GM21526 (cell line): ENCODE data around the gene AGO1.

Experiments
- ATAC-seq: cut with Tn5 transposase; IDR thresholded peaks from one replicate; pipeline ENCODE4 v1.9.1; 2021; ENCODE audit warnings: moderate library complexity; ENCODE audit not compliant: unreplicated experiment, low FRiP score

Gene AGO1

DNA sequence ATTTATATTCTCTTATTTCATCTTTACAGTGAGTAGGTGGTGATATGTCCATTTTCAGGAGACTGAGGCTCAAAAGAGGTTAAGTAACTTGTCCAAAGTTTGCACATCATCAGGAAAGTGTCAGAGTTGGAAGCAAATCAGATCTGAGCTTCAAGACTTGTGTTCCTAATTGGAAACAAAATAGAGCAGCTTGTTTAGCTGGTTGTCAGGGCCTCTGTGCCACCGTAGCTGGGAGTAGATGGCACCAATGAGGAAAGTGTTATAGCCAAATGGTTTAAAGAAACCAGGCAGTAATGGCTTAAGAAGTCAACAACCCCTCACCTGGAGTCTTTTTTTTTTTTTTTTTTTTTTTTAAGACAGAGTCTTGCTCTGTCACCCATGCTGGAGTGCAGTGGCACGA is 19.7 kb downstream of the AGO1 start:
- ATAC-seq: no peak

DNA sequence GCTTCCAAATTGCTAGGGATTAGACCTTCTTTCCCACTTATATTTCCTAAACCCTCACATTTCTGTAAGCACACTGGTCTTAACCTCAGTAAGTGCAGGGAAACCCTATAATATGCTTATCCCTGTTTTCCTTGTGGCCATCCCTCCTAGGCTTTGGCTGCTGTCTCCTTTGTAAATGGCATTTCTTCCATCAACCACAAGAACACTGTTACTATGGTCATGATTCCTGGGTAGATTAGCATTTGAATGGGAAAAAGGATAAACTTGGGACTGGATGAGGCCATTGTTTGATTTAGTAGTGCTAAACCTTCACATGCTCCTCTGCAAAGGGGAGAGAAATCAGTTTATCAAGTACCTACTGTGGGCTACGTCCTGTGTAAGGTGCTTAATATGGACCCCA is 31.7 kb downstream of the AGO1 start:
- ATAC-seq: no peak

DNA sequence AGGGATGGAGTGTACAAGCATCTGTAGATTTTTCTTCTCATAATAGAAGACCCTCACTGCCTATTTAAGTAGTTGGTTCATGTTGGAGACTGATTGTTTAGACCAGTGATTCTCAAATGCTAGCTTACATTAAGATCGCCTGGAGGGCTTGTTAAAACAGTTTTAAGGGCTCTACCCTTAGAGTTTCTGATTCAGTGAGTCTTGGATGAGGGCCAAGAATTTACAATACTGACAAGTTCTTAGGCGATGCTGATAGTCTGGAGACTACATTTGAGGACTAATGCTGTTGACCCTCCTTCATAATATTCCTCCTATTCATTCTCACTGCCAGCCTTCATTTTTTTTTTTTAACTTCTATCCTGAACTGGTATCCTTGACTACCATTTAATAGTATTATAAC is 32.7 kb downstream of the AGO1 start:
- no peak for ATAC-seq

DNA sequence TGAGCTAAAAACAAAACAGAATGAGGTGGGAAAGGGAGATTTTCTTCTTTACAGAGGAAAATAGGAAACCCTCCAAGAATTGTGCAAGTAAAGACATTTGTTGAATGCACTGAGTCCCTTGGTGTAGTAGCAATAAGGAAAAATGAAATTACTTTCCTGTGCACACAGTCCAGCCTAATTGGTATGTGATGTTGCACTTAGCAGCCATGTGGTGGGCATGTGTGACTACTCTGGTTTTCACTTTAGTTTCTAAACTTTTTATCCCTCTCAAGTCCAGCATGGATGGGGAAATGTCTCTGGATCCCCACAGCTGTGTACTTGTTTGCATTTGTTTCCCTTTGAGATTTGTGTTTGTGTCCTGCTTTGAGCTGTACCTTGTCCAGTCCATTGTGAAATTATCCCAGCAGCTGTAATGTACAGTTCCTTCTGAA is 40.8 kb downstream of the AGO1 start:
- no peak for ATAC-seq

DNA sequence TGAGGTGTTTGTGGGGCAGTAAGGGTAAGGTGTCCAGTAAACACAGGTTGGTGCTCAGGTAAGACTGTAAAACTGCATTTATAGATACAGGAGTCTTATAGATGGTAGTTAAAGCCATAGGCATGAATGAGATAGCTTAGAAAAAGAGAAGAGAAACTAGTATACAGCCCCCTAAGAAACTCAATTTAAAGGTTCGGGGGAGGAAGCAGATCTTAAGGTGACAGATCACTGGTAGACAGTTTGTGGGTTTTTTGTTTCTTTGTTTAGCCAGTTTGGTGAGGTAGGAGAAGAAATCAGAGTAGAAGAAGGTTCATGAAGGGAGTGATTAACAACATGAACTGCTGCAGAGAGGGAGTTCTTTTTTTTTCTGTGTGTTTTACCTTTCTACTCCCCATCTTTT is 41.8 kb downstream of the AGO1 start:
- ATAC-seq: no peak

DNA sequence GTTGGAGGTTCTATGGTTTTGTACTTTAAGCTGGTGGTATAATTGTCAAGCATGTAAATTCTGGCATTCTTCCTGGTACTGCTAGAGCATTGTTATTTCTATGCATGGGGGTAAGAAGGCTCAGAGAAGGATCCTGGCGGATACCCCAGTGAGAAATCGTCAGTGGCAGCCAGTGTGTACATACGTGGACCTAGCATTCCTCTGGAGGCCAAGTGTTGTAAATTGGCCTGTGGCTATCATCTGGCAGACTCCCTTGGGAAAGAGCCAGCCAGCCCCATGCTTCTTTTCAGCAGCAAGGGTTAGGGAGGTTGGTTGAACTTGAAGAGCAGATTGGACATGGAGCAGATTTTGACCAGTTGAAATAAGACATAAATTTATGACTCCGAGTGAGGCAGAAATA is 42.7 kb downstream of the AGO1 start:
- ATAC-seq: no peak

DNA sequence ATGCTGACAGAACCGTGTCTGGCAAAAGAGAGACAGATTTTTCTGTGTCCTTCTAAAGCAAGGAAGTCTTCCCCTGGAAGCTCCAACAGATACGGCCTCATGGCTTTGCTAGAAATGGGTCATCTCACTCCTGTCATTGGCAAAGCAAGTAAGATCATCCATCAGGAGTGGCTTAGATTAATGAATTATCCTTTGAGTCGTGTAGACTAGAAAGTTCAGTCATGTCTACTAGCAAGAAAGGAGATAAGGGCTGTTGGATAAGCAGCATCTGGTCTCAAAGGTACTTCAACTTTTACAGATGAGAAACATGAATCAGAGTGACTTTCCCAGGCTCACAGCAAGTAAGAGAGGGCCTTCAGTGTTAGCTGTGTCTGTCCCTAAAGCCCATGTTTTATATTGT is 44.5 kb downstream of the AGO1 start:
- no peak for ATAC-seq

DNA sequence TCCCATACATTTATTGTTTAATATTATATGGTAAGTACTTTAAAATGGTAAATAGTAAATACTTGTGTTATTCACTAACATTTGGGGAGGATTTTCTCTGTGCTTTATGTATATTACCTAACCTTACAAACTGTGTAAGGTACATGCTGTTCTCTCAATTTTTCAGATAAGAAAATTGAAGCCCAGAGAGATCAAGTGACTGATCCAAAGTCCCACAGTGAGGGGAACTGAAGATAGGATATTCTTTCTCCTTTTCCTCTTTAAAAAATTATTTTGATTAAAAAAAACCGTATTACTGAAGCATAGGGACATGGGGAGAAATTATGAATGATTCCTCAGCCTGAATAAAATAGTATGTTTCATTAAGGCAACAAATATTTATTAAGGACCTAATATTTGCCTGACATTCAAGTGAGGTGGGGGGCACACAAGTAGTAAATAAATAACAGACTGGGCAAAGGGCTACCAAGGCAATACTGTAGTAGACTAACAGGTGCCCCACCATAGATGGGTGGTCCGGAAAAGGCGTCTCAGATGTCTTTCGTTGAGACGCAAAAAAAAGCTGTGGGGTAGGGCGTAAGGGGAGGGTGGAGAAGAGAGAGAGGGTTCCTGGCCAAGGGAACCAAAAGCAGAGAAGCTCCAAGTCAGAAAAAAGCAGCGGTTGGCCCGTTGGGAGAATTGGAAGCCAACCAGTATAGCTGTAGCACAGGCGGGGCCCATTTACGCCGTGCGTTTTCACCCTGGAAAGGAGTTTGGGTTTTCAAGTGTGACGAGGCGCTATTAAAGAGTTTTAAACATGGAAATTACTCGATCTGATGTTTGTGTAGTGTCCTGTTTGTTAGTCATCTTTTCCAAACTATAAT is 47.0 kb downstream of the AGO1 start:
- ATAC-seq: no peak

DNA sequence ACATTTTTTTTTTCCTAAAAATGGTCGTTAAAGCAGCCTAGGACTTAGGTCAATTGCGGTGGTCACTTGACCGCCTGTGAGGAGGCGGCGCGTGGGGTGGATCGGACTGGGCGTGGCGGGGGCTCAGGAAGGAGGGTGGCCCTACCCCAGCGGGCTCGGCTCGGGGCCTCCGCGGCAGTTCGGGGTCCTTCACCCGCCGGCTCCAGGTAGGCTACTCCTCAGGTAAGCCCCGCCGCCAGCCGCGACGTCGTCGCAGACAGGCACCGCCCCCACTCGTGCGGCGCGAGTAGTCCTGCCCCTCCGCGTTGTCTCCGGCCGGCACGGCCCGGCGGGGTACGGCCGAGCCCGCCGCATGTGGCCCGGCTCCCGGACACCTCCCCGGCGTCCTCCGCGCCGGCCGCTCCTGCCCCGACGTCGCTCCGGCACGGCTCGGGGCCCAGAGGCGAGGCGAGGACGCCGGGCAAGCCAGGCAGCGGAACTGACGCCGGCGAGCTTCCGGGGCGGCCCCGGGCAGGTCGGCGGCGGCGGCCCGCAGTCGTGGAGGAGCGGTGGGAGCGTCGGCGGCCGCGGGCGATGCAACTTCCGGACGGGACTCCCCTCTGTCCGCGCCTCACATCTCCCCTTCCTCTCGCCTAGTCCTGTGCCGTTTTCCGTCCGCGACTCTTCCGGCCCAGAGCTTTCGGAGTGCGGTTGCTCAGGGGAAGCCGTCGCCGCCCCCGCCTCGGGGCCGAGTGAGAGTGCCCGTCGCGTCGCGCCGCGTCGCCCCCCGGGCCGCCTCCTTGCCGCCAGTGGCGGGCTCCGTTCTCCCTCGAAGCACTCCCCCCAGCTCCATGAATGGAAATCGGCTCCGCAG is 47.8 kb downstream of the AGO1 start, which contains the start of gene AGO3:
TSS of gene AGO3 (plus strand) at position 513 of the 853 bp plus-strand sequence. CDS start at position 835, 322 bp downstream.
- peak; percentile 74 for ATAC-seq

DNA sequence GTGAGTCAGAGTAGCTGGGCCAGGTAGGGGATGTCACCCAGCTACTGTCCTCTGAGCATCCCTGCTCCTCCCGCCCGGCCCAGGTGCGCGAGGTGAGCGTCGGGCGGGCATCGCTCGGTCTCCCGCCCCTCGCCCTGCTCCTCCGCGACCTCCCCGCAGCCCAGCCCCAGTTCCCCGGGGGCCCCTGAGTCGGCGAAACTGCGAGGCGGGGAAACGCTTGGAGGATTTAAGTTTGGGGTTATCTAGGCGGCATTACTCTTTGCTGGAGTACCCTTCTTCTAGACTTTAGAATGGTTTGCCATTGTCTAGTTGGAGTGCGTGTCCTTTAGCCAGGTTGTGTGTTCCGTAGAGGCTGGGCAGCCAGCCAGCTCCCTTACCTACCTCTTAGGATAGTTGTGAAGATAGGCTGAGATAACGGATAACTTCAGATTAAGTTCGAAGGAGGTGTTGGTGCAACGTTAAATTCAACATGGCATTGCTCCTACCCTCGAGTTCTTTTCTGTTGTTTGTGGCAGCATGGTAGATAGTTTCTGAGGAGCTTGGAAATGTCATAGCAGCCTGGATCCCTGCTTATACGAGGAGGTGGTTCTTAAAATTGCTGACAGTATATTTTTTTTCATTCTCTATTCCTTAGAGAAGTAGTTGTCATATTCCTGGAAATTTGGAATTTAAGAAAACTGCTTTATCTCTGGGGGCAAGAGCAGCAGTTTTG is 48.6 kb downstream of the AGO1 start:
- ATAC-seq: peak; percentile 36

DNA sequence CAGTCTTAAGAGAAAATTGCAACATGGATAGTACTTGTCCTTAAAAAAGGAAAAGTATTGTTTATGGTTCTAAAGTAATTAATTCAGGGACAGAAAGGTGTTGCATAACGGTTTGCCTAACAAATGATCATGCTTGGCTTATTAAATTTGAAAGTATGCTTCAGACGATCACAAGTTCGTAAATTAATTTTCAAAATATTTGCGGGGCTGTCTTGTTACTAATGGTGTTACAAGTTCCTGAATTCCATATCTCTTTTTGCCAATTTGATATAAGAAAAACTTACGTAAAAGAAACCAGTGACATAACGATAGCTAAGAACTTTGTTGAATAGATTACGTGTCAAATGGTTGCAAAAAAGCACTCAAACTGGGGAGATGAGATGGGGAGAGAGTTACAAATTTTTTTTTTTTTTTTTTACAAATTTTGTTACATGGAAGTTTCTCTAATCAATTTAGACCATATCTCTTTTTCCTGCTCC is 49.2 kb downstream of the AGO1 start:
- ATAC-seq: no peak

DNA sequence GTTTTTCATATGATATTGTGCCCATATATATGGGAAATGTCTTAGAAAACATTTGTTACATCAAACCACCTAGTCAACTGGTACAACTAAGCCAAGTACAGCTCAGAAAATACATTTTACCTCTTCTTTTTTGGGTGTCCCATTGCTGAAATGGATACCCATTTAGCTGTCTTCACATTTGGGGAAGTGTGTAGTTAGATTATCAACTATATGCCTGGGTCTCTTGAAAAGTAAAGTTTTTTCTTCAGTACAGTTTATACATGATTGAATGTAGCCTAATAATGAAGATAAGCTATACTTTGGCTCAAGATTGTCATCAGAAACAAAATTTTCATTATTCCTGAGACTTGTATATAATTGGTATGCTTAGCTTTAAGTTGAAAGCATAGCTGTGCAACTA is 49.9 kb downstream of the AGO1 start:
- no peak for ATAC-seq

DNA sequence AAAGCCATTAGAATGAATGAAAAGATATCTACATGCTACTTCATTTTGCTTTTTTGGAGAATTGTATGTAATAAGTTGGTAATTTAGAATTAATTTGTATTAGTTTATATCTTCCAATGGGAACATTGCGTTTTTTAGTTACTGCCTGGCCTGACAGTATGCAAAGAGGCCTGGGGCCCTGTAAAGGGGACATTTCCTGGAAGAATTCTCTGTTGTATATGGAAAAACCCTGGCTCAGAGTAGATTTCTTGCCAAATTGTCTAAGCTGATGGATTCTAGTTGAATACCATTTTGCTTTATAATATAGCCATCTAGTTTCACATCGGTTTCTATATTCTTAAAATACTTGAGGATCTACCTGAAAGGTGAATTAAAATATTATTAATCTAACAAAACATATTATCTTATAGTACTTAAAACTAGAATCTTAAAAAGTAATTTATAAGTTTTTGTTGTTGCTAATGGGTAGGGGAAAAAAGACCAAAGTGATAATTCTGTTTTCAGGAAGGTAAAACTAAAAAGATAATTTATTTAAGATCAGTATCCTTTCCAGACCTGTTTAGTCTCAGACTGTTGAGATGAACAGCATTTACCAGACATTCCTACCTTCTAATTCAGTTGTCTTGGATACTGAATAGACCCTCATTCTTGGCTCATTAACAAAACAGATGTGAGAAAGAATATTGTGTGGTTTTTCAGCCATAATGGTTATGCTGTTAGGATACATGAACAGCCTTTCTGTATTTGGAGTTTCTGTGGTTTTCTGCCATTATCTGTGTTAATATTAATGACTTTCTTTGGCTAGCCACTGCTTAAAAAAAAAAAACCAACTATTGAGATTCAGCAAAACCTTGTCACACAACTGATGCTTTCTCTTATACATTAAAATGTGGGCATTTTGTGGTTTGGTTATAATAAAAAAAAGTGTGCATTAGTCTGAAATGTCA is 52.7 kb downstream of the AGO1 start:
- no peak for ATAC-seq

DNA sequence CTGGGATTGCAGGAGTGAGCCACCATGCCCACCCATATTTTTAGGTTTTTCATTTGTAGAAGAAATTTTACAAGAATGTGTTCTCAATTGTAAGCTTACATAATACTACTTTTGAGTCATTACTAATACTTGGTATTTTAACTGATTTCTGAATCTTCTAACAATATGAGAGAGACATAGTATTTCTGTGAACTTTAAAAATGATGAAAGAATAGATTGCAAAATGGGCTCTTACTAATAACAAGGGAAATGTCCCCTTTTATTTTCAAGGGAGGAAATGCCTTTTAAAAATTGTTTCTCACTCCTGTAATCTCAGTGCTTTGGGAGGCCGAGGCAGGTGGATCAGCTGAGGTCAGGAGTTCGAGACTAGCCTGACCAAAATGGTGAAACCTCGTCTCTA is 53.8 kb downstream of the AGO1 start:
- no peak for ATAC-seq

DNA sequence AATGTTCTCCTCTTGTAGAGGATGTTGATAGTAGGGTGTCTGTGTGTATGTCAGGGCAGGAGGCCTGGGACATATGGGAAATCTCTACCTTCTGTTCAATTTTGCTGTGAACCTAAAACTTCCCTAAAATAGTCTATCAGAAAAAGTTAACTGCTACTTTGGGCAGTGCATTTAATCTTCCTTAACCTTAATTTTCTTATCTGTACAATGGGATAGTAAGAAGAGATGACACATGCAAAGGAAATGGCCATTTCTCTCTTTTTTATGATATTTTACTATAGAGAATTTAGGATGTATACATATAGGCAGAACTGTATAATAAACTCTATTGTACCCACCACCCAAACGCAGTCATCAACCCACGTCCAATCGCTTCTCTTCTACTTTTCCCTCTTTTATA is 56.5 kb downstream of the AGO1 start:
- no peak for ATAC-seq

DNA sequence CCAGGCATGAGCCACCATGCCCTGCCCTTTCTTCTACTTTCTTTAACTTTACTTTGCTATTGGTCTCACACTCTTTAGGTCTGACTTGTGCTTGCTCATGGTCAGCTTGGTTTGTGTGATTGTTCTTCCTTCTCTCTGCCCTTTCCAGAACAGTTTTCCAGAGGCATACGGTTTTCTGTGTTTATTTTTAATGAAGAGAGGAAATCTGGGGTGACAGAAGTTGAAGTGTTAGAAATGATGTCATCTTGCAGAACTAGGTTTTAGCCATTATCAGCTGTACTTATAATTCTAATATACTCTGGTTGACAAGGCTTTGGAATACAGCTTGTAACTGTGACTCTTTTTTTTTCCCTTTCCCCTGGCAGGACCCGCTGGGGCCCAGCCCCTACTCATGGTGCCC is 62.3 kb downstream of the AGO1 start:
- no peak for ATAC-seq

DNA sequence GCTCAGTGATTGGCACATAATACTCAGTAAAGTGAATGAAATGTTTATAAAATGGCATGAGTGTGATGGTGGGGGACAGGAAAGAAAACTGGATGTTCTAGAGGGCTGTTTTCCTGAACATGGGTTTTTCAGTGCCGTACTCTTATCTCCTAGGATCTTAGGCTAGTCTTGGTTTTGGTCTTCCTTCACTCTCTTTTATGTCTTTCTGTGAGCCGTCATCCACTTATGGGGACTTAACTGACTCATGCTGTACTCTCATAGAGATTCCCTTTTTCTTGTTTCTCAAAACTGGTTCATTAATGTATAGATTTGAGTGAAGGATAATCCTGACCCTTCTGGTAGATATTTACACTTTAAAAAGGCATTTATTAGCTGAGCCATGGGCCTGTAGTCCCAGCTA is 64.5 kb downstream of the AGO1 start:
- no peak for ATAC-seq

DNA sequence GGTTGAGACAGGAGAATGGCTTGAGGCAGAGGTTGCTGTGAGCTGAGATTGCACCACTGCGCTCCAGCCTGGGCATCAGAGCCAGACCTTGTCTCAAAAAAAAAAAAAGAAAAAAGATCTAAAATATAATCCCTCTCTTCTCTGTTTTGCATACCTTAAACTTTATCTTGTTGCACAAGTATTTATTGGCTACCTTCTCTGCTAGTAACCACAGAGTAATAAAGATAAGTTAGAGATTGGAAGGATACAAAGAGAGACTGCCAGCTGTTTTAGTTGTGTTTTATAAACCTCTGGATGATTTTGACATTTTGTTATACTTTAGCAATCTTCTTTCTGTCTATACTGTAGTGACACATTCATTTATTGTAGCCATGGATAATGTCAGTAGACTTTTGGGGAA is 75.5 kb downstream of the AGO1 start:
- ATAC-seq: no peak

DNA sequence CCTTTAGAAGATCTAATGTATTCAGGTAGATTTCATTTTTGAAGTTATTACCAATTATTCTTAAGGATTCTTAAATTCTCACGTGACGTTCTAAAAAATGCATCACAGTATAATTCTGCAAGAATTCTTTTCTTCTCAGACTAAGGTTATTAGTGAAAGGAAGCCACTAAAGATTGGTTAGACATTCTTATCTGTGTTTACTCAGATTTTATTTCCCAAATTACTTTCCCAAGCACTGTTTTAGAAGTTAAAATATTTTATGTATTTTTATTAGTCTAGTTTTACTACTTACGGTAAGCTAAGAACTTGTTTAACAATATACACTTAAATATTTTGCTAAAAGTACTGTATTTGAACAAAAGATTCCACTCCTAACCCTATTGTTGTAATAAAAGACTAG is 76.3 kb downstream of the AGO1 start:
- ATAC-seq: no peak

DNA sequence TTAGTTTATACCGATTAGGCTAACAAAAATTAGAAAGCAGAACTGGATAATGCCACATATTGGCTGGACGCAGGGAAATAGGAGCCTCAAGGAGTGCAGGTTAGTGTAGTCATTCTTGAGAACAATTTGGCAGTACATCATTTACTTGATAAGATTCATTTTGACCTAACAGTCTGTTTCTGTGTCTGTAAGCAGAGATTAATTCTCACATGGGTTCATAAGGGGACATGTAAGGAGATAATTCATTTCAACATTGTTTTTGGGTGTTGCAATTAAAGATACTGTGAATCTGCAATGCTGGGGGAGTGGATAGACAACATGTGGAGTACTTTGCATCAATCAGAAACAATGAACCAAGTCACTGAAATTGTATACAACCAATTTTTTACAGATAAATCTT is 79.9 kb downstream of the AGO1 start:
- no peak for ATAC-seq
